Hindlimb muscle (tissue), 1 donor: Measurements from ENCODE around the gene STARD13. TPM values are rescaled to one million over a fixed set of nuclear protein-coding genes. Genes with fewer than 3 reads are reported as not detected.
A peak's percentile ranks its signal among the peaks of the same experiment; 100 is the strongest.
"Not testable (repeated sequence)": the region's sequence is repeated elsewhere in the genome, so short reads cannot be mapped to it uniquely, and the experiment has no call there.

Source experiments
- DNase-seq: peaks from one replicate; pipeline ENCODE4 v3.0.0-alpha.2; 2013
- polyA plus RNA-seq: library from polyadenylated mRNA; unstranded; fragments of 120-200 nt; gene quantifications from one replicate; pipeline ENCODE4 v1.2.1, GENCODE V29; 2013; ENCODE audit not compliant: insufficient read length

The STARD13 gene
- polyA plus RNA-seq, 1 donor, result 22.7 TPM

DNA sequence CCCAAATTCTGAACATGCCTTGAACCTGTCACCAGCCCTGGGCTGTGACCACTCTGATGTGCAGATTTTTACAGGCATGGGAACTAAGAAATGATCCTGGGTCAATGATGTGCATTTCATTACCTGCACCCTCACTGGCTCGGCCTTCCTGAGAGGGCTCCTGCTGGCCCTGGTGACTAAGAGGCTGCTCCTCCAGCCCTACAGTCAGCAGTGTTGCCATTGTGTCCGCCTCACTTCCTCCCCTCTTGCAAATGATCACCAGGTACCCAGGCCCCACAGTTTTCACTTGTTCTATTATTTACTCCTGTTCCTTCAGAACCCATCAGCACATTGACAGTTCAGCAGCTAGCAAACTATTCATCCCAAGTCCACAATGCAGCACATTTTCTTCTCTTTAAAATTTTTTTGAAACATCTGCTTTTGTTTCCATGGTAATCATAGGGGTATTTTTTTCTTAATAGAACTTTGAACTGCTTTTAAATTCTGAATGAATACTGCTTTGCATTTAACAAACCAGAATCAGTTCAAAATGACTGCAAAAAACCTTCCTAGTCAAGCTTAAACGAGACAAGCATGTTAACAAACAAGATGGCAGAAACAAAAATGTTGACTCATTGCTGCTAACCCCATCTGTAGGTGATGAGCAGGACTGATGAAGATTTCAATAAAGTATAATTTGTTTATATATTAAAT lies 29.3 kb downstream of the STARD13 start:
- no peak for DNase-seq

DNA sequence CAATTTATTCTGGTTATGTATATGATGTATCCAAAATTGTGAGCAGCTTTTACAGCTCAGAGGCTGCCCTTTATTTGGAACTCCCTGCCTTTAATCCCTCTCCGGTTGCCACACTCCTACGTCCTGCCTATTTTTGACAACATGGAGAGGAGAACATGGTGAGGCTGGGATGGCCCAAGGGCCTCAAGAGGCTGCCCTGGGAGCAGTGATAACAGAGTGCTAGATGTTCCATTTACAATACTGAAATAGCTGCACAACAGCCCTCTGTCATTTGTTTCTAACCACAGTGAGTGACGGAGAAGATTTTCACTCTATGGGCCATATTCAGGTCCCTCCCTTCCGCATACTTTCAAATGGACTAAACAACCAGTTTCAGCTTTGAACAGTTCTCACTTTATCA lies 33.4 kb downstream of the STARD13 start:
- DNase-seq, result no peak

DNA sequence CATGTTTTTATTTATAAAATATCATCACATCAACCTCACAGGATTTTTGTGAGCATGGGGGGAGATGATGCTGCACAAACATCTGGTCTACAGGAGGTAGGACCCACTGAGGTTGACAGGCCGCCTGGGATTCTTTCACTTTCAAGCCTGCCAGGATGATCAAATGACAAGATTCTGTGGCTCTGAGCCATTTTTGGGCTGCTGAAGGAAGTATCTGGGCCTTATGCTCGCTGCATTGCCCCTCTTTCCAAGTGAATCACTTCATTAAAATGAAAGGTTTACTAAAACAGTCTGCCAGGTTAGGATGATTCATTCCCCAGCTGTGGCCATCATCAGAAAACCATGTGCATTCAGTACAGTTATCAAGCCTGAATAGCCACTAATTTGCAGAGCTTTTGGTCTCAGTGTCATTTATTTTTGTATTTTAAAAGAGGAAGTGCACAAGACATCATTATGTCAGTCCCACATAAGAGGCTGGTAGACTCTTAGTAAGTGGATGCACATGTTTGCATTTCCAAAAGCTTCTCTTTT lies 34.4 kb downstream of the STARD13 start:
- DNase-seq, result peak; percentile 77

DNA sequence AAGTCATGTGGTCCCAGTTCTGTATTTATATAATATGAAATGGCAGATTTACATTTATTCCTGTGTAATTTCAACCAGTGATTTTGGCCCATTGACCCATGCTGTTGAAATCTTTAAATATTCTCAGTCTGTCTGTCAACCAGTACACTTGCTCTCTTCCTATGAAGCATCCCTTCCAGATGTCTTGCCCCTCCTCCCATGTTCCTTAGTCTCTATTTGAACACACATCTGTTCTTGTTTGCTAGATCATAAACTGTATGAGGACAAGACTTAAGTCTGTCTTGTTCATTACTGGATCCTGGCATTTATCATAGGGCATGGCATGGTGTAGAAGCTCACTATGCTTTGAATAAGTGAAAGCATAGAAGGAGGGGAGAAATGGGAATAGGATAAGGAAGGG lies 34.9 kb downstream of the STARD13 start:
- no peak for DNase-seq

DNA sequence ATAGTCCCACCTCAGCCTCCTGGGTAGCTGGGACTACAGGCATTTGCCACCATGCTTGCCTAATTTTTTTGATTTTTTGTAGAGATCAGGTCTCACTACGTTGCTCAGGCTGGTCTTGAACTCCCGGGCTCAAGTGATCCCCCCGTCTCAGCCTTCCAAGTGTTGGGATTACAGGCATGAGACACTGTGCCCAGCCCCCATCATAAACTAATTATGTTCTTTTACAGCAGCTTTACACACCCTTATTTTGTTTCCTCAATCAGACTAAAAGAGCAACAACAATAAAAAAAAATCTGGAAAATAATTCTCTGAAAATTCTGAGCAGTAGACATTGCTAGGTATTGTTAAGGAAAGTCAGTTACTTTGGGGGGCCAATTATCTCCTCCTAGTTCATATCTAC lies 35.7 kb downstream of the STARD13 start:
- DNase-seq, result no peak

DNA sequence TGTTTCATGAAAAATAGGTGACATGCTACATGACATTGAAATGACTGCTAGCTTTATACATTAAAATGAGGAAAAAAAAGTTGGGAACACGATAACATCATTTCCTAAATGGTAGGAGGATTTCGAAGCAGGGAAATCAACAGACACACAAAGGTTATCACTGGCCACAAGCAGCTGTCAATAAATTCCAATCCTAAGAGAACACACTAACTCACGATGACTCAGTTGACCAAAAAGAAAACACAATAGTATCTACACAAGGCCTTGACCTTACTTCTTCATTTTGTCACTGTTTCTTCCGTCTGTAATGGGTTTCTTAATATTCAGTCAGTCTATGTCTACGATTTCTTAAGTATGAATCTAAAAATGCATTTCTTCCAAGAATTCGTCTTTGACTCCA lies 36.5 kb downstream of the STARD13 start:
- DNase-seq, result no peak

DNA sequence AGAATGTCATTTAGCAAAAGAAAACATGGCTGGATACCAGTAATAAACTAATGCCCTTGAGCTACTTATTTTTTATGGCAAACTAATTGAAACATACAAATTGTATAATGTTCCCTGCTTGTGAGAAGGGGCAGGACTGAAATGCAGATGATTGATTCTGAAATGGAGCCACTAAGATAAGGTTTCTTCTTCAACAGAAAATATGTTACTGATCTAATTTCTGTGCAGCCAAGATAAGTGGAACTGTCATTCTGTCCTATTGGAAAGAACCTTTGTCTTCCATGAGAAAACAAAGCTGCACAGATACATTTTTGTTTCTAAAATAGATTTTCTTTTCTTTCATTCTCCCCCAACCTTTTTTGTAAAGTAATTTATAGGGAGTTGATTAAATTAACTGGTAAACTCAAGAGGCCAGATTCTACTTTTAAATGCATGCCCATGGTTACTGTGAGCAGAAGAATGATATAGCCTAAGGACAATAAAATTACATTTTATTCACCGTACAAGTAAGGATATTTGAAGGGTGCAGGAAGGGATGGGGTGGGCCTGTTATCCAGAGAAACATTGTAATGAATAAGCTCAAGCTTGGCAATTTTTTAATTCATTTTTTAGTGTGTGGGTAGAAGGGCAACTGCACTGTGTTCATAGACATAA lies 39.9 kb downstream of the STARD13 start:
- DNase-seq, result no peak

DNA sequence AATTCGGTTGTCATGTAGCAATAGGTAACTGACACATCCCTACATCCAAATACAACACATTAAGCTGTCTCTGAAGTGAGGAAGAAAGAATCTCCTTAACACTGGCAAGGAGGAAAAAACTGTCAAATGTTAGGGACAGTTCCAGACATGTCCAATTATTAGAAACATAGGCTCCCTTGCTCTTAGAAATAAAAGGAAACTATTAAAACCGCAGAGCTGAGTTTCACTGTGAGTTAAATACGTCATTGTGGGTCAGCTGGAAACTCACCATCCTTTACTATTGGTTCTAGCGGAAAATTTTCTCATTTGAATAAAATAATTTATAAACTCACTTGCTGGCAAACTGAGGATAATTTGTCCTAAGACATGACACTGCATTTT lies 40.7 kb downstream of the STARD13 start:
- DNase-seq, result no peak

DNA sequence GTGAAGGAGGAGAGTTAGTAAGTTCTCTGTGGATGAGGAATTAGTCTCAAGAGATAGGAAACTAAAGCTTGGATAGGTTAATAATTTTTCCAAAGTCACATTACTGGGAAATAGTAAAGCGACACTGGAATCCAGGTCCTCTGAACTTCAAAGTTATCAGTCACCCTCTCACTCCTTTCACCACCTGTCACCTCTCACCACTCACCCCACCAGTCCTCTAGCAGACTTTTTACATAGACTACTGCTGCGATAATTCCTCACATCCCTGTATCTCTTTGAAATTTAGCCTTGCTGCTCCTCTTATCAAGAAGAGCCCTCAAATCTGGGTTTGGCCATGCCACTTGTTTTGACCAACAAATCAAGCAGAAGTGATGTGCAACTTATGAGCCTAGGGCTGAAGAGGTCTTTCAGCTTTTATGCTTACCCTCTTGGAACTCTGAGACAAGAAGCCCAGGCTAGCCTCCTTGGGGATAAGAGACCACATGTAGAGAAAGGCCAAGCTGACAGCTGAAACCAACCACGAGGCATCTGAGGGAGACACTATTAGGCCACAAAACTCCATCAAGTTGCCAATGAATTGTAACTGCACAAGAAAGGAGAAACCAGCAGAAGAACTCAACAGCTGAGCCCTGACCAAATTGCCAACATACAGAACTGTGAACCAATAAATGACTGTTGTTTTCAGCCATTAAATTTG lies 41.2 kb downstream of the STARD13 start:
- no peak for DNase-seq

DNA sequence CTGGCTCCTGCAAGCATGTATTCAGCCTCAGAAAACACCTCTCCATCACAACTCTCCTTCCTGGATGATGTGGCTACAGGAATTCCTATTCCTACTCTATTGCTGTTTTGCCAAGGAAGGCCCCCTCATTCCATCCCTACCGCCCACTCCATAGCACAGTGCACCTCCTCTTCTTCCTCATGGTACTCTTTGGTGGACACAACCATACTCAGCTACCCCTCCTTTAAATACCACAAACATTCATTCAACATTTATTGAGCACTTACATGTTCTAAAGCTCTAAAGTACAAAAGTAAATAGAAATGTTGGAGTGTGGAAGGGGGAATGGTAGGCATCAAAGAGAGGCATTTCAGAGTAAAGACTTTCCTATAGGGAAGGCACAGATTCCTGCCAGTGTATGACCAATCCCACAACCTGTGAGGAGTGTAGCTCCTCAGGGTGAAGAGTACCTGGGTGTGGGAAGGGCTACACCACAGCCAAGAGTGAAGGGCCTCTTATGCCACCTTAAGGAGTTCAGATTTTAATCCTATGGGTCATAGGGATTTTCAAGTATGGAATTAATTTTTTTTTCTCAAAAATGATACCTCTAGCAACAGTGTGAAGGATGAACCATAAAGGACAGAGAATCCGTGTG lies 42.5 kb downstream of the STARD13 start:
- DNase-seq, result no peak

DNA sequence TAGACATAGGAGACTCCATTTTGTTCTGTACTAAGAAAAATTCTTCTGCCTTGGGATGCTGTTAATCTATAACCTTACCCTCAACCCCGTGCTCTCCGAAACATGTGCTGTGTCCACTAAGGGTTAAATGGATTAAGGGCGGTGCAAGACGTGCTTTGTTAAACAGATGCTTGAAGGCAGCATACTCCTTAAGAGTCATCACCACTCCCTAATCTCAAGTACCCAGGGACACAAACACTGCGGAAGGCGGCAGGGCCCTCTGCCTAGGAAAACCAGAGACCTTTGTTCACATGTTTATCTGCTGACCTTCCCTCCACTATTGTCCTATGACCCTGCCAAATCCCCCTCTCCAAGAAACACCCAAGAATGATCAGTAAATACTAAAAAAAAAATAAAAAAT lies 43.2 kb downstream of the STARD13 start:
- DNase-seq, result not testable (repeated sequence)

DNA sequence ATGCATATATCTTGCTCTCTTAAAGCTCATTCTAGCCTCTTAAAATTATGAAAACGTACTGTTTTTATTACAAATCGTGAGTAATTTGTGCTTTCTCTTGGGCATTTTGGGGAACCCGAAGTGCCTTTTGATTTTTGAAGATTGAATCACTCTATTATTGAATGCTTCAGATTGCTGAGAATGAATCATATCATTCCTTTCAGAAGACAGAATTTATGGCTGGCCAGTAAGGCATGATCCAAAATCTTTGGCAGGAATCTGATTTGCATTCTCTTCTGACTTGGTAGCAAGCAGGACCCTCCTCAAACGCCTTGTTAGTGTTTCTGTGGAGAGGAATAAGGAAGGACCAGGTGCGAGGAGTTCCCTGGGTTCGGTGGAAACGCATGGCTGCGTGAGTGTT lies 49.5 kb downstream of the STARD13 start:
- DNase-seq, result no peak

DNA sequence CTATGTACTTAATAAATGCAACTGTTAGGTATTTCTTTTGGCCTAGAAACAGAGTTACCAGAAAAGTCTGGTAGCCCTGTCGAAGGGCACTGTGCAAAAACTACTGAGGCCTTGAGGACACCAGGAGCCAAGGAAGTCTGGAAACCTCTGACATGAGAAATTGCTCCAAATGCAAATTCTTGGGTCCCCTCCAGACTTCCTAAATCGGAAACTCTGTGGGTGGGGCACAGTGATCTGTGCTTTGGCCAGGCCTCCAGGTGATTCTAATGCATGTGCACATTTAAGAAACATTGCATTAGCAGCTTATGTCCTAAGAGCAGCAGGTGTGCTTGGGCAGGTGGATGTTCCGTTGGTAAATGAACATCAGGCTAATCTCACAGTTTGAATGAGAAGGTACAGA lies 50.0 kb downstream of the STARD13 start:
- no peak for DNase-seq

DNA sequence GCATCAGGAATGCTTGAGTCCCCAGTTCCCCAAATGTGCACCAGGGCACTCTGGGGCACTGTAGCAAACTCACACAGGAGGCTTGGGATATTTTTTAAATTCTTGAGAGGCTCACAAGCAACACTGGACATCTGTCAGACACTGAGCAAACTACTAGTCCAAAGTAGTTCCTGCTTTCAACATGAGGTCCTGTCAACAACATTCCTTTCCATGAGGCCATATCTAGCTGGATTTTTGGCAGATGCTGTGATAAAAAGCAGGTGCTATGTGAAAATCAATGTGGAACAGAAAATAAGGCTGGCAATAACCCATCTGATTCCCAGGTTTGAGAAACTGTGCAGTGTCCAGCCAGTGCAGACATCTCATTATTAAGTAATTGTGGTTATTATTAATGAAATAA lies 50.5 kb downstream of the STARD13 start:
- DNase-seq, result no peak

DNA sequence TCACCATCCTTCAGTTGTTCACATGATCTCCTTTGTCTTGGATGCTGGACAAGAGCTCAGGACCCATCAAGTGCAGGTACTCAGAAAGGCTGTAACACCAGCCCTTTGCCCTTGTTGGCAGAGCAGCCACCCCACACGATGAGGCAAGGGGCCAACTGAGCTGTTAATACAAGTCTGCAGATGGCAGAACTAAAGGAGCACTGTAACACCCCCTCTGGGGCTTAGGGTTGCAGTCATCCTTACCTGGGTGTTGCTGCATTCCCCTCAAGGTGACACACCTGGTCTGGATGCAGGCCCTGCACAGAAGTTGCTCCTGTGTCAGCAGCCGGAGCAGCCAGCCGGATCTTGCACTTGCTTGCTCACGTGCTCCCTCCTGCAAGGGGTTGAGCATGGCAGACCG lies 52.0 kb downstream of the STARD13 start:
- DNase-seq, result no peak

DNA sequence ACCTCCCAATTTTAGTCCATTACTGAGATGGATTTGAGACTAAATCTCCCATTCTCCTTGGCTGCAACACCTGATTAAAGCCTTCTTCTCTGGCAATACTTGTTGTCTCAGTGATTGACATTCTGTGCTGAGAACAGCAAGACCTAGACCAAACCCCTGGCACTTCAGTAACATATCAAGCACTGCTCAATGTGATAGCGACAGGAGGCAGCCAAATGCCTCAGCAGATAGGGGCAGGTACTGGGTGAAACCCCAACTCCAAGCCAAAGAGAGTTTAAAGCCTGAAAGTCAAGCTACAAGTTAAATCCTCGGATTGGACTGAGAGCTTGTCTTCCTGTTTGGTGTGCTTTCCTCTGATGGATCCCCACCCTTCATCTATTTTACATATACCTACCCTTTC lies 52.7 kb downstream of the STARD13 start:
- DNase-seq, result no peak

DNA sequence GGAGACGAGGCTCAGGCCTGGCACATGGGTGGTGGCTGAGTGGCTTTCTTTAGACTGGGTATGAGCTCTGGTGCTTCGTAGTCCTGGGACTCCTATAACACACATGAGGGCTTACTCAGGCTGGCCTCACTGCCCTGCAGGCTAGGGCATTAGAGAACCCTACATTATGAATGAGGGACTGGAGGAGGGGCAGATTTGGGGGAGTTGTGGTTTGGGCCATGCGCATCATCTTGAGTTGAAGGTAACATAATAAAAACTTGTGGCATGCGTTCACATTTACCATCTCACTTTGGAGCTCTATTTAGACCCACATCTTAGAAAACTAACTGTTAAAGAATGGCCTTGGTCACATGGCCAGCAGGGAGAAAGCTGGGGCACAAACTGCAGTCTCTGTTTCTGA lies 54.2 kb downstream of the STARD13 start:
- no peak for DNase-seq

DNA sequence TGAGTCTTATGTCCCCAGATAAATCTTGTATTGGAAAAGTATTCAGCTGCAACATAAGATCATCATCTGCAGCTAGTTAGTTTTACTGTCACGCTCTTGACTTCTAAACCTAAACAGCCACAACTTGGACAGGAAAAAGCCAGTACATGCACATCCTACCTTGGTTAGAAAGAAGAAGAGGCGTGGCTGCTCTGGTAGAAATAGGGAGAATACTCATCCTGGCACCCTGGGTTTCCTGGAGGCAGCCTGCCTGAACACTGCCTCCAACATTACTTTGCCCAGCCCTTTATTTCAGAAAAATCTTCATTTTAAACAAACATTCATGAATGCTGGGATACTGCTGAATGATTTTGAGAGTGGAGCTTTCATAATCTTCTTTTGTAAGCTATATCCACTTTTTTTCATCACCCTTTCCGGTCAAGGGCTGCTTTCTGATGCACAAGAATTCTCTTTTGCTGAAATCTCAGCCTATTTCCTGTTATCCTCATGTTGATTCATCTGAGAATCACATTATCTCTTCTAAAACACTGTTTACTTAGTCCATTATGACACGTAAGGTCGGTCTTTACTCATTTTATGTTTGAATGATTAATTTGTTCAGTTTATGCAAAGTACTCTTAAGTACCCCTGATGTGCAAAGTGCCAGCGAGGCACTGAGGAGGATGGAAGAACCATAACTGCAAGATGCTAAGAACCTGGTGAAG lies 55.2 kb downstream of the STARD13 start:
- no peak for DNase-seq

DNA sequence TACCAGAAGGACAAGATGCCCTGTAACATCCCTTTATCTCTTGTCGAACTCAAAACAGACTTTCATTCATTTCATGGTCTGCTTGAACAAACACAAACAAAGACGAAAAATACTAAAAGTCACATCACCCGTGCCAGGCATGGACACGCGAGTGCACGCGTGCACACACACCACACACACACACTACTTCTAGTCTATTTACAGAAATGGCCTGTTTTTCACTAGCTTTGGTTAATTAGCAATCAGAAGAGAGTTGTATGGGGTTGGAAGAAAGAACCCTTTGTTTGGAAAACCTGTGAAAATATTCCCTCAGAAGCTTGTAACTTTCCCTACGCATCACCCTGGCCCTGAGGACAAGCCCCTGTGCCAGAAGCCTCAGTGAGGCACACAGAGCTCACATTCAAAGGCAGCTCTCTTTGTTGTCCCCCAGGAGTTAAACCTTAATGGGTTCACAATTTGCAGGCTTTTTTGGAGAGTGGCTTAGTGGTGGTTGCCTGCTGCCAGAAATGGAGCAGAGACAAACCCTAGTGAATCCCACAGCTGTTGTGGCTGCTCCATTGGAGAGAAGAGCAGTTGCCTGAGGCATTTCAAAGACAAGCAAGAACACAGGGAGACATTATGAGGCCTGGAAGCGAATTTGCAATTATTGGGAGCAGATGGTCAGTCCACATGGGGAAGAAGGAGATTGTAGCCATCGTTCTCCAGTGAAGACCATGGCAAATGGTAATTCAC lies 55.9 kb downstream of the STARD13 start:
- DNase-seq, result peak; percentile 67

DNA sequence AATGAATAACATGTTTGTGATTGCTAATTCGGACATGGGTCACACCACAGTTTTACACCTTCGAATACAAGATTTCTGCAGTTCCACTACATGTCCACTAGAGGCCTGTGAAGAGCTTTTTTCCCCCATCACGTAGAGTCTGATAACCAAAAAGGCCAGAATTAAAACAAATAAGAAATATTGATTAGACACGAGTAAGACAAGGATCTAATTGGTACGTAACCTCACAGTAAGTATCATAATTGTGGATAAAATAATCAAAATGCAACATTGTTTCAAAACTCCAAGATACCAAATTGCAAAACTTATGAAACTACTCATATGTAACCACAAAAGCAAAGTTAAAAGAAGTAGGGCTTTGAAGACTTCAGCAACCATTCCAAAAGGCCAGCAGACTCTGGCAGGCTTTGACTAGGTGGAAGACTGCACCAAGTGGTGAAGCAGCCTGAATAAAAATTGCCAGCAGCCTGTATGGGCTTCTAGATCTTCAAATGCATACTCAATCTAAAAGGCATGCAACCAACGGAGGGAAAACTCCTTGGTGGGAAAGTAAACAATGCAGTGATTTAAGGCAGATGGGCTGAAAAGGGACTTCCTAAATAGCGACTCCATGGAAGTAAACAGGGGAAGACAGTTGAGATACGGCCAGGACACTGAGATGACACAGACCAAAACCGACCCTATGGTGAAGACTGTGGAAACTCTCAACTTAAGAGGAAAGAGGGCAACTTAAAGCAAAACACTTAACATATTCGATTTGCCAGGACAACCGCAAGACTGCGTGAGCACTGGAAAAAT lies 56.7 kb downstream of the STARD13 start:
- DNase-seq, result no peak
